Ascending aorta (tissue), 2 donors: ENCODE results near the gene FYN. TPM values are rescaled to one million over a fixed set of nuclear protein-coding genes. Genes with fewer than 3 reads are reported as not detected.

Experiments used
- DNase-seq, 2 donors: peaks; one replicate each; pipeline ENCODE4 v3.0.0-alpha.2; 2019; ENCODE audit warnings: low spot score in 2 of 2
- H3K27ac ChIP-seq, 2 donors: fragments of 200-600 bp; sonication (generic); one replicate each; pipeline ENCODE4 v1.5.1; 2016 to 2017; ENCODE audit warnings: mild to moderate bottlenecking in 1 of 2
- H3K27me3 ChIP-seq: fragments of 200-600 bp; sonication (generic); one replicate; pipeline ENCODE4 v1.5.1; 2017
- H3K36me3 ChIP-seq, 2 donors: fragments of 200-600 bp; sonication (generic); one replicate each; pipeline ENCODE4 v1.5.1; 2016
- H3K4me1 ChIP-seq, 2 donors: fragments of 200-600 bp; sonication (generic); one replicate each; pipeline ENCODE4 v1.5.1; 2016 to 2017; ENCODE audit warnings: mild to moderate bottlenecking in 1 of 2
- H3K4me3 ChIP-seq, 2 donors: fragments of 200-600 bp; sonication (generic); one replicate each; pipeline ENCODE4 v1.5.1; 2016 to 2017; ENCODE audit warnings: mild to moderate bottlenecking in 1 of 2
- H3K9me3 ChIP-seq, 2 donors: fragments of 200-600 bp; sonication (generic); one replicate each; pipeline ENCODE4 v1.5.1; 2016
- CTCF ChIP-seq, 3 experiments: fragments of 200-600 bp in 2 of 3; fragments of 450-650 bp in 1 of 3; sonication (generic) in 2 of 3; IDR thresholded peaks; one replicate each; pipeline ENCODE4 v1.5.1; 2016 to 2019; ENCODE audit warnings: antibody characterized with exemption in 3 of 3, mild to moderate bottlenecking in 1 of 3, moderate library complexity in 1 of 3
- intact Hi-C: fragments of 100-400 bp; cut with DNase I; formaldehyde crosslinking; loops from one replicate; pipeline ENCODE4 v1.15.1; 2023
- total RNA-seq: library from RNA; depleted of rRNA; stranded (reverse); fragments of >200 nt; gene quantifications from one replicate; pipeline ENCODE4 v1.1.0, GENCODE V29; 2016

FYN gene
- total RNA-seq, 1 donor from 2014 or later = 141 TPM

- no peaks in the 10 kb centered on the region for H3K9me3 ChIP-seq
- H3K36me3 ChIP-seq = no peaks in the 10 kb centered on the region
- no peak for DNase-seq
- H3K27me3 ChIP-seq = no peaks in the 10 kb centered on the region
- H3K4me1 ChIP-seq = peaks cover 0 to 7% of the 10 kb centered on the region in 2 donors
- intact Hi-C loops = no loop called here
- TF ChIP-seq CTCF (IDR thresholded peaks at IDR 0.05) = no peak
- peak overlapping the region; percentile 21 to 28 for H3K27ac ChIP-seq
- no peak overlapping the region for H3K4me3 ChIP-seq
Observed at GRCh38 chr6:111823012-111823411, 50.2 kb downstream of the FYN start.

- Histone ChIP-seq H3K27ac (no peak overlapping the region), H3K4me1 (peaks cover 0 to 5% of the 10 kb centered on the region in 2 donors), H3K27me3 (no peaks in the 10 kb centered on the region), H3K4me3 (no peak overlapping the region), H3K9me3 (no peaks in the 10 kb centered on the region), H3K36me3 (no peaks in the 10 kb centered on the region)
- no peak for TF ChIP-seq CTCF (IDR thresholded peaks at IDR 0.05)
- no peak for DNase-seq
- intact Hi-C loops = no loop called here
Observed at GRCh38 chr6:111819458-111819857, 53.8 kb downstream of the FYN start.

GRCh38 chr6:111818539-111819226 lies 54.6 kb downstream of the FYN start:
- intact Hi-C loops = no loop called here
- Histone ChIP-seq H3K4me1 (no peaks in the 10 kb centered on the region), H3K36me3 (peaks cover 0 to 2% of the 10 kb centered on the region in 2 donors), H3K9me3 (no peaks in the 10 kb centered on the region), H3K27me3 (no peaks in the 10 kb centered on the region), H3K27ac (no peak overlapping the region), H3K4me3 (no peak overlapping the region)
- DNase-seq = no peak
- no peak for TF ChIP-seq CTCF (IDR thresholded peaks at IDR 0.05)

GRCh38 chr6:111817451-111818120 lies 55.7 kb downstream of the FYN start:
- peaks cover 0 to 4% of the 10 kb centered on the region in 2 donors for H3K36me3 ChIP-seq
- H3K4me3 ChIP-seq = no peak overlapping the region
- DNase-seq = no peak
- H3K4me1 ChIP-seq = no peaks in the 10 kb centered on the region
- H3K9me3 ChIP-seq = no peaks in the 10 kb centered on the region
- no peak overlapping the region for H3K27ac ChIP-seq
- TF ChIP-seq CTCF (IDR thresholded peaks at IDR 0.05) = no peak
- no peaks in the 10 kb centered on the region for H3K27me3 ChIP-seq
- intact Hi-C loops = no loop called here

GRCh38 chr6:111813677-111814310 lies 59.5 kb downstream of the FYN start:
- Histone ChIP-seq H3K4me3 (no peak overlapping the region), H3K9me3 (no peaks in the 10 kb centered on the region), H3K4me1 (no peaks in the 10 kb centered on the region), H3K27ac (no peak overlapping the region), H3K27me3 (no peaks in the 10 kb centered on the region), H3K36me3 (peaks cover 0 to 4% of the 10 kb centered on the region in 2 donors)
- no peak for TF ChIP-seq CTCF (IDR thresholded peaks at IDR 0.05)
- intact Hi-C loops = no loop called here
- DNase-seq = no peak
